DOHH2 (cell line): ENCODE data around the gene CEP55.

Experiments
- CTCF ChIP-seq: fragments of 200-600 bp; sonication (generic); IDR thresholded peaks from one replicate; pipeline ENCODE4 v1.5.1; 2014; ENCODE audit warnings: antibody characterized with exemption, mild to moderate bottlenecking, low read depth, low read length; ENCODE audit not compliant: poor library complexity, severe bottlenecking
- EZH2phosphoT487 ChIP-seq: fragments of 200-600 bp; sonication (generic); IDR thresholded peaks from 2 replicates; pipeline ENCODE4 v1.6.1; 2017; ENCODE audit warnings: borderline replicate concordance, mild to moderate bottlenecking, antibody characterized with exemption, low read length, moderate library complexity, mixed read lengths

GRCh38 chr10:93505075-93505474 is 8.7 kb downstream of the CEP55 start:
- no peak for TF ChIP-seq EZH2phosphoT487
- no peak for TF ChIP-seq CTCF
